Activated CD8-positive, alpha-beta memory T cell treated with anti-CD3 and anti-CD28 coated beads for 4 hours (primary cell): ENCODE data around the gene RAB44.

Experiments
- DNase-seq, 2 donors: peaks; one replicate each; pipeline ENCODE4 v3.0.0-alpha.2; 2020; ENCODE audit warnings: low read depth in 2 of 2

Gene RAB44

DNA sequence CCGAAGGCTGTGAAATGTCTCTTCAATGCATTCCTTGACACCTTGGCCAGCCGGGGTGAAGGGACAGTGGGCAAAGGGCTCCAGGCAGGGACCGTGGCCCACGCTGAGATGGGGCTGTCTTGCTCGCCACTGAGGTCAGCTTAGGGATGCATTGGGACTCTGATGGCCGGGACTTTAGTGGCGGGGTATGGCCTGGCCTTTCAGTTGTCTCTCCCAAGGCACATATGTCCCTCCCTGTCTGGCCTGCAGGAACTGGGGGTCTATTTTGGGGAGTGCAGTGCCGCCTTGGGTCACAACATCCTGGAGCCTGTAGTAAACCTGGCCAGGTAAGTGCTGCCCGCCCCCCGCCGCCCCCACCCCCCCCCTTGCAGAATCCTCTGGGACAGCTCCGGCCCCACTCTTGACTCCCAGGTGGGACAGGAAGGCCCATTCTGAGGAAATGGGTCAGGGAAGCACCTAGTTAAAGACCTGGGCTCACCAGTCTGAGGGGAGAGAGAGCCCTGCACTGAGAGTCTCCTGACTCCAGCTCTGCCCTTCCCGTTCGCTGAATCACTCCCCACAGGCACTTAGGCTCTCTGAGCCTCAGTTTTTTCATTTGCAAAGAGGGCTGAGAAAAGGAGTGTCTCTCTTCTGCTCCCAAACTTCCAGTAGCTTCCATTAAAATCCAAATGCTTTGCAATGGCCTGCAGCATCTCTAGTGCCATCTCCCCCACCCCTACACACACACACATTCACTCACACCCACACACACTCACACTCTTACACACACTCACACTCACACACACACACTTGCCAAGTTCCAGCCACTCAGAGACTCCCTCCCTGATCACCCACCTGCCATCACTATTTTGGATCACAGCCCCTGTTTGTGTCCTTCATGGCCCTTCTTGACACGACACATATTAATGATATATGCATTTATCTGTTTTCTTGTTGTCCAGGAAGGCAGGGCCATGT, 33.1 kb downstream of the RAB44 start:
- no peak for DNase-seq

DNA sequence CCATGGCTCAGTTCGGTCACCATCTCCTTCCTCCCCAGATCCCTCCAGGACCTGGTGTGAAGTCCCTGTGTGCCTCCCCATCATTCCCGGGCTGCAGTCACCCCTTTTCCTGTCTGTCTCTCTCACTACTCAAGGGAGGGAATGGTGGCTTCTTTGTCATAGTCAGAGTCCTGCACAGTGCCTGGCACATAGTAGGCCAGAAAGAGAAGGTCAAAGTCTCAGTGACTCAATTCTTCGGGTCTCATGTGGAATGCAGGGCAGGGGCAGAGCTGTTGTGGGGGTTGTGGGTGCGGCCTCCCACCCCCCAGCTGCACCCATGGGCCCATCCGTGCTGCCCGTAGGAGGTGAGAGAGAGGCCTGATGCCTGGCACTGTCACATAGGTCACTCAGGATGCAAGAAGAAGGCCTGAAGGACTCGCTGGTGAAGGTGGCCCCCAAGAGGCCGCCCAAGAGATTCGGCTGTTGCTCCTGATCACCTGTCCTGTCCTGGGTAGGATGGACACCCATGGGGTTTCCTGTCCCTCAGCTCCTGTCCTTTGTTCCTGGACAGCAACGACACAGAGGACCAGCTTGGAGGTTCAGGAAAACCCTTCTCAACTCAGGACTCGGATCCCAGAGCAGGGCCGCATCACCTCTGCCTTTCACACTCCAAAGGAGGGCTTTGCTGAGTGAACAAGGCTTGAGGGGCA, 34.1 kb downstream of the RAB44 start:
- no peak for DNase-seq

DNA sequence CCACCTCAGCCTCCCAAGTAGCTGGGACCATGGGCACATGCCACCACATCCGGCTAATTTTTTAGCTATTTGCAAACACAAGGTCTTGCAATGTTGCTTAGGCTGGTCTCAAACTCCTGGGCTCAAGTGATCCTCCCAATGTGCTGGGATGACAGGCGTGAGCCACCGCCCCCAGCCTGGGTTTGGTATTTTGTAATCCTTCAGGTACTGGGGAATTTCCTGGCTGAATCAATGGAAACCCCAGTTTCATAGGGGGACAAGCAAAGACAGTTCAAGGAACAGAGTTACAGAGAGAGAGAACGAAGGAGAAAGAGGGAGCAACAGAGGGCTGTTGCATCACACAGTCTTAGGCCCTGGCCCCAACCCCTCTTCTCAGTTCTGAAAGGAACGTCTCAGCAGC, 35.7 kb downstream of the RAB44 start:
- no peak for DNase-seq

DNA sequence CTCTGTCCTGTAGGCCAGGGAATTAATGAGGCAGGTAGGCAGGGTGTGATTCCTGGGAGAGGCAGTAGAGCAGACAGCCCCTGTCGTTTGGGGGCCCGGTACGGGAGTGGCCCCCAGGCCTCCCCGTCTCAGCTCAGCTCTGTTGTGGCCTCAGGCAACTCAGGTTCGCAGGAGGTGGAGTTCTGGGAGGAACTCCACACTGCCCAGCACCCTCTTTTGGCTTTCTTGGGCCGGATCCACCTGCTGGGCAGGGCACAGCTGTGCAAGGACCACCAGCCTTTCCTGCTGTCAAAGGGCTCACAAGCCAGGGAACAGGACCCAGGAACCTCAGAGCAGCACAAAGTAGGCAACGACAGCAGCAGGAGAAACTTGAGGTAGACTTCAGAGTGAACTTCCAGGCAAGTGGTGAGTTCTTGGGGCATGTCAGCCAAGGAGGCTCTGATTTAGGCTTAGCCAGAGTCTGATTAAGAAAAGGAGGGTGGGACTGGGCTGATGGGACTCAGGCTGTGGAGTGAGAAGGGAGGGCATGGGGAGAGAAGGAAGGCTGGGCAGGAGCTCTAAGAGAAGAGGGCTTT, 36.9 kb downstream of the RAB44 start:
- no peak for DNase-seq

DNA sequence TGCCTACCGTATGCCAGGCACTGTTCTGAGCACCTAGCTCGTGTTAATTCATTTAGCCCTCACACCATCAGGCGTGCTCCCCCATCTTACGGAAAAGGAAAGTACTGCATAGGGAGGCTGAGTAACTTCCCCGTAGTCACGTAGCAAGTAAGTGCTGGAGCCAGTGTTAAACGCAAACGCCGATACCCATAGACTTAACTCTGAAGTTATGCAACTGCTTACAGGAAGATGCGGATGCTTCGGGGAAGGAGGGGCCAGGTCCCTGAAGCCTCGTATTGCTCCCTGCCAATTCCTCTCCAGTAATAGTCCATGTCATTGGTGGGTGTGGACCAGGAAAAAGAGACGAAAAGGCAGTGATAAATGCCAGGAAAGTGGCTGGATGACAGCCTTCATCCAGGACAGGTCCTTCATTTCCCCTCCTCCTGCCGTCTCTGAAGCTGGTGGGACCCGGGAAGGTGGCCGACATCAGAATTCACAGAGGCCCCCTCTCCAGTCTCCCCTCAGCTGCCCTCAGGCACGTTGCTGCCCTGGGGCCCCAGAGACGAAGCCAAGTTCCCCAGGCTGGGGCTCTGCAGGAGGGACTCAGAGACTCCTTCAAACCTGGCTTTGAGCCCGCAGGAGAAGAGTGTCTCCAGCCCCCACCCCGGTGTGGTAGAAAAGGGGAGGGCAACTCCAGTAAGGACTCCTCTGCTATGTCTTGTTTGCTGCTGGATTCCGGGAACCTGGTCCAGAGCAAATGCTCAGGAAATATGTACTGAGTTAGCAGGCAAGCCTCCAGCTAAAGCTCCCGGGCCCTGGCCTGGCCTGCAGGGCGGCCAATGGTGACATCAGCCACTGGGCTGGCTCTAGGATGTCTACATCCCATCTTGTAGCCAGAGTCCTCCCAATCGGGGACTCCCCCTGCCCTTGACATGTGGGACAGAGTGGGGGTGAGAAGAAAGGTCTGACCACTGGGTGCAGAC, 37.8 kb downstream of the RAB44 start:
- DNase-seq: no peak

DNA sequence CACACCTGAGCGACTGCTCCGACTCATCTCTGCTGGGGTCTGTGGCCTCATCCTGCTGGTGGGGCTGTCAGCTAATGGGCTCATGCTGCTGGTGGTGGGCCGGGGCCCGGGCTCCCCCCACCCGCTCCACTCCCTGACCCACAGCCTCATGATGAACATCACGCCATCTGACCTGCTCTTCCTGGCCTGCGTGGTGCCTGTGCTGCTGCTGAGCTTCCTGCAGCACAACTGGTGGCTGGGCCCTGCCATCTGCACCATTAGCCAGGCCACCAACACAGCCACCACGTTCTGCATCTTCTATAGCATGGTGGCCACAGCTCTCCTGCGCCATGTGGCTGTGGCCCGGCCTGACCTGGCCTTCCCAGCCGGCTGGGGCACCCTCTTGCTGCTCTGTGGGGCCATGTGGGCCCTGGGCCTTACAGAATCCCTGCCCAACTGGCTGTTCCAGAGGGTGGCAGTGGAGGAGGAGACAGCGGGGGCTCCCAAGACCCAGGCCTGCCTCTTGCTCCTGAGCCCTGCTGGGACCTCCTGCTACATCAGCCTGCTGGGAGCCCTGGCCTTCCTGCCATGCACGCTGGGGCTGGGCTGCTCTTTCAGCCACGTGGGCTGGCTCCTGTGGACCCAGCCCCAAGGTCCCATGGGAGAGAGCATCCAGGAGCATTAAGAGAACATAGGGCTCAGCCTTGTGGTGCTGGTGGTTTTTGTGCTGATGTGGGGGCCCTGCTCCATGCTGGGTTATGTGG, 39.6 kb downstream of the RAB44 start:
- DNase-seq: no peak

DNA sequence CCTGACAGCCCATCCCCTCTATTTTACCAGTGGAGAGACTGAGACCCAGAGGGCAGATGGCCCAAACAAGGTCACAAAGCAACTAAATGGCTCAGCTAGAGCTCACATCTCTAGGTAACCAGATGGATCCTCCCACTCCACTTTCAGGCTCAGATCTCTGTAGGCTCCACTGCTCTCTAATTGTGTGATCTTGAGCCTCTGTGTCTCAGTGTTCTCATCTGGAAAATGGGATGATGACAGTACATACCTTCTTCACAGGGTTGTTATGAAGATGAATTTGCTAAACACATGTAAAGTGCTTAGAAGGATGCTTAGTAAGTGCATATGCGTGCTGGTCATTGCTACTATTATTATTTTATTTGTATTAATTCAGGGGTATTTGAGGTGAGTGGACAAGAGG, 40.5 kb downstream of the RAB44 start:
- DNase-seq: no peak

DNA sequence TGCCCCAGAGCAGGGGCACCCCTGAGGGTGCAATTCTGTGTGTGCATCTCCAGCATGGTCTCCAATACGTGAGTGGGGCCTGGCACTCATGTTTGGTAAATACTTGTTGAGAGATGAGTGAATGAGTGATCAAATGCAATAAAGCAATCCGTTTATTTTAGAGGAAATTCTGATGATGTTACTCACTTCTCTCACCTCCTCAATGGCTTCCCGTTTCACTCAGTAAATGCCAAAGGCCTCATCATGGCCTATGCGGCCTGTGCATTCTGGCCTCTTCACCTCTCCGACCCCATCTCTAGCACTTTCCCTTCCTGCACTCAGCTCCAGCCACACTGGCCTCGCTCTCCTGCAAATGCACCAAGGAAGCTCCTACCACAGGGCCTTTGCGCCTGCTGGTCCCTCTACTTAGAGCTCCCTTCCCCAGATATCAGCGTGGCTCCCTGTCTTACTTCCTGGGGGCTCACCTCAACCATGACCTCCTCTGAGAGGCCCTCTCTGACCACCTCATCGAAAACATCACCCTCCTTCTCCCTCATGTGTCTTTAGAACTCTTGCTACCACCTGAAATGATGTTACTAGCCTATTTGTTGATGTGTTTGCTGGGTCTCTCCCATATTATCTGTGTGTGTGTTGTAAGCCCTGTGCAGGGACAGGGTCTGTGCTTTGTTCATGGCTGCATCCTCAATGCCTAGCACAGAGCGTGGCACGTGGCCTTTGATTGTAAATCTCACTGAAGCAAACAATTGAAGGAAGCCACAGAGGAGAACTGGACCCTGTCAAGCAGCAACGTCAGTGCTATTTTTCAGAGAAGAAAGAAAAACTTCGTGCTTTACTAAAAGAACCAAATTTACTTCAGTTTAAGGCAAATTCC, 42.6 kb downstream of the RAB44 start:
- DNase-seq: no peak

DNA sequence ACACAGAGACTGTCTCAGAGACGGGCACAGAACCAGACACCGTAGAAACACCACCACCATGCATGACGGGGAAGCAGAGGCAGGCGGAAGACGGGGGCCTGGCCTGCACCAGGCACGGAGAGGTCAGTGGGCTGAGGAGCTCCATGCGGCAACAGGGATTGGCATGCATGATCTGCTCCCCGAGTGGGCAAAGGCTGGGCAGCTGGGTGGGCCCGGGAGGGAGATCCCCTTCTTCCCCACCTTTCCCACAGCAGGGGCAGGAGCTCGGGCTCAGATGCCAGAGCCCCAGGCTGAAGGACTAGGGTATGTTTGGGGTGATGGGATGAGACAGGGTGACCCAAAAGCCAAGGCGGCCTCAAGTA, 43.2 kb downstream of the RAB44 start:
- no peak for DNase-seq

DNA sequence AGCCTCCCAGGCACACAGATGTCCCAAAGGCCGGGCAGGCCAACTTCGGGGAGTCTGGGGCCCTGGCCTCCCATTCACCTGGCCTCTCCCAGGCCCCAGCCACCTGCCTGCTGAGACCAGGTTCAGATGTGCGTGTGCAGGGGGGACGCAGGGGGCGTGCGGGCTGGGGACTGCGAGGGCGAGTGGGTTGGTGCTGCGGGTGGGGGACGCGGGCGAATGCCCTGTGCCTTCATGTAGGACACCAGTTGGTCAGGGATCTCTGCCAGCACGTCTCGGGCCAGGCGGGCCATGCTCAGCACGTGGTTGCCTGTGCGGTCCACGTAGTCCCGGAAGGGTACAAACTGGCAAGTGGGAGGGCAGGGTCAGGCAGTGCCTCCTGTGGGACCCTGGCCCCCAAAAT, 44.5 kb downstream of the RAB44 start:
- no peak for DNase-seq

DNA sequence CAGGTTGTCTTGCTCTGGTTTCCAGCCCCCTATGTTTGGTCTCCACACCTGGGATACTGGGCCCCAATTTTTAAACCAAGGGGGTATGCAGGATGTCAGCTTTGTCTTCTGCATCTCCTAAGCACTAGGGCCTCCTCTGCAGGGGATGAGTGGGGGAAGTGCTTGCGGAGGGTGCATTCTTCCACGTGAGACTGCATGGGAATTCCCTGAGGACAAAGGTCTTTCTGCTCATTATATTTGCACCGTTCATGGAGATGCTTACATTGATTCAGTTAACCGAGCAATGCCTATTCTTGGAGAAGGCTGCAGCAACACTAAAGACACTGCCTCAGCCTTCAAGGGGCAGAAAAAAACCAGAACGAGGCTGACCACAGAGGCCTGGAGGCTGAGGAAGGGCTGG, 45.4 kb downstream of the RAB44 start:
- no peak for DNase-seq

DNA sequence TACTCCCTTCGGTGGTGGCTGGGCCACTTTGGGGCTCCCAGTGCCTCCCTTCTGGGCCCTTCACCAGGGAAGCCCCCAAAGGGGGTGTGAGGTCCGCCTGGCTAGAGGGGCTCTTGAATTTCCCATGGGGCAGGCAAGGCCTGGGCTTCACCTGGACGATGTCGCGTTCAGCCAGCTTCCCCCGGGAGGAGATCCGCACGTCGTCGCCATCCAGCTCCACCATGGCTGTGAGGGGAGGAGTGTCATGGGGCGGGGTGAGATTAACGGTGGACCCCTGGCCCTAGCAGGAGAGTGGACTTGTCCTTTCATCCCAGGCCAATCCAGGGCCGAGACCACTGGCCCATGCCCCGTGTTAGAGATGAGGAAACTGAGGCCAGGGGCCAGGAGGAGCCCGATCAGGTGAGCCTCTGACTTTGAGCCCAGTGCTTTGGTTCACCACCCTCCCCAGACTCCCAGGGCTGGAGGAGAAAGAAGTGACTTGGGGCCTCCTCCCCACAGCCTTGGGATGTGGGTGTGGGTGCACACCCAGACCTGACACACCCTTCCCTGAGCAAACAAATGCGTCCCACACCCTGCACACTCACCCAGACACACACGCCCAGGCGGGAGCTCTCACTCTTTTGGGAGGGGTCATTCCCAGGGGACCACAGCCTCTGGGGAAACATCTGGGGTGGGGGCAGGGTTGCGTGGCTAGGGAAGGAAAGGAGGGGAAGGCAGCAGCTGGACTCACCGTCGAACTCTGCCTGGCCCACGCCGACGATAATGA, 46.1 kb downstream of the RAB44 start:
- no peak for DNase-seq

DNA sequence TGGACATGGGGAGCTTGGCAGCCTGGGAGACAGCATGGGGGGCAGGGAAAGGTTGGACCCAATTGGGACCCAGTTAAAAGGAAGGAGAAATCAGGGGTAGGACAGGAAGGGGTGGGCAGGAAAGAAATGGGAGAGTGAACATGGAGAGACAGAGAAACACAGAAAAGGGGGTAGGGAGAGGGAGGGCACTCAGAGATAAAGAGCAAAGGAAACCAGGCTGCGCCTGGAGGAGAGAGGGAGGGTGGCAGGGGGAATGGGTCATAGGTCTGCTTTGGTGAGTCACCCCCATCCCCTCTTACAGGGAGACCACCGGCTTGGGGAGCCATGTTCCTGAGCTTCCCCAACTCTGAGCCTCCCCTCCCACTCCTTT, 46.7 kb downstream of the RAB44 start:
- no peak for DNase-seq

DNA sequence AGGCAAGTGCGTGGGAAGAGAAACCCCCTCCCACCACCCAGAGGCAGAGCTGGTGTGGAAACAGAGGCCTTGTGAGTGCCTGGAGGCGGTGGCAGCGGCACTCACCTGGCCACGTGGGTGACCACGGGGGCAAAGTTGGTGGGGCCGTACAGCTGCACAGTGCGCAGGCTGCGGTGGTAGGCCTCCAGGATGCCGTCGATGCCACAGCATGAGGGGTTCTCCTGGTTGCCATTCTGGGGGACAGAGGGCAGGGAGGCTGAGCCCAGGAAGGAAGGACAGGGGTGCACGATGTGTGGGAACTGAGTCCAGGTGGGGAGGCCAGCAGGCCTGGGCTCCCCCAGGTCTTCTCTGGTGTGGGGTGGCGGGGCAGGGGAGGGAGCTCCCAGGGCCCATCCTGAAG, 47.7 kb downstream of the RAB44 start:
- no peak for DNase-seq

DNA sequence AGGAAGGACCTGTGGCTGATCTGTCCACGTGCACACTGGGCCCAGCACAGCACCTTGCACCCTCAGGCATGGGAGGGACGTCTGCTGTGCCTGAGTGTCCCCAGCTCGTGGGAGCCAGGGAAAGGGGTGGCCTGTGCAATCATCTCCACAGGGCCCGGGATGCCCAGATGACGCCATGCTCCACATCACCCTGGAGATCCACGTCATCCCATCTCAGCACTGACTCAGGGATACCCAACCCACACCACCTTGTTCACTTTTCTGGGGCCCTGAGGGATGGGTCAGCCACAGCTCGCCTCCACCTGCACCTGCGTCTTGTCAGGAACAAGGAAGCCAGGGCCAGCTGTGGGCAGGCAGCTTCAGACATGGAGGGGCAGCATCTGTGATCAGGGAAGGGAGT, 48.2 kb downstream of the RAB44 start:
- DNase-seq: no peak

DNA sequence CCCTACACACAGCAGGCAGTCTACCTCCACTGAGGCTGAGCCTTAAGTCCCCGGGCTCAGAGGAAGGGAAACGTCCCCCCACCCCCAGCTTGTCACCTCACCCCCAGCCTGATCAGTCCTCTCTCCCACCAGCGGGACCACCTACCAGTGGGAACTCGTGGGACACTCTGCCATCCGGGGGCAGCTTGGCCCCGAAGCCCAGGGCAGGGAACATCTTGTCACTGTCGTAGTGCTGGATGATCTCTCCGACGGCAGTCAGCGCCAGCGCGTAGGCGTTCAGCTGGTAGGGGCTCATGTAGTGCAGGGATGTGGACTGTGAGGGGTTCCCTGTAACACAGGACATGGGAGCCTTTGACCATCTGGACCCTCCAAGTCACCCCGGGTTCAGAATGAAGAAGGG, 48.6 kb downstream of the RAB44 start:
- DNase-seq: no peak

DNA sequence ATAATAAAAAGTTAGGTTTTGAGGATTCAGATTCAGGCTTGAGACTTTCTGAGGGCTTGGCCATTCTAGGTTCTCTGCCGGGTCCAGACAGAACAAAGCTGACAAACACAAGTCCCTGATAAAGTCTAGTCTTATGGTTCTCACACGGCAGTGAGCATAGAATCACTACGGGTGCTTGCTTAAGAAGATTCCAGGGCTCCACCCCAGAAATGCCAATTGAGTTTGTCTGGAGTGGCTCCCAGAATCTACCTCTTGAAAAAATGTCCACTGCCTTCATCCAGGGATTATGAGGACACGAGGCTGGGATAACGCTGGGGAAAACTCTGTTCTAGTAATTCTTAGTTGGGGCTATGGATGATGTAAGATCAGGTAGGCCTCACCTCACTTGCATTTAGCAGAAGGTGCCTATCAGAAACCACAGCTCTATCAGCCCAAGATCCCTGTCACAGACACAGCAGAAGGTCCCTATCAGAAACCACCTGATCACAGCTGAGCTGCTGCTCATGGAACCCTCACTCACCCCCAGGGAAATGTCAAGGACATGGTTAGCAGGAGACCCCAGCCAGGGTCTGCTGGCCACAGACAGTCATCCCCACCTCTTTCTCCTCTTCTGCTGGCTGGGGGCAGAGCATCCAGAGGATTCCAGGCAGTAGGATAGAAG, 52.3 kb downstream of the RAB44 start:
- no peak for DNase-seq

DNA sequence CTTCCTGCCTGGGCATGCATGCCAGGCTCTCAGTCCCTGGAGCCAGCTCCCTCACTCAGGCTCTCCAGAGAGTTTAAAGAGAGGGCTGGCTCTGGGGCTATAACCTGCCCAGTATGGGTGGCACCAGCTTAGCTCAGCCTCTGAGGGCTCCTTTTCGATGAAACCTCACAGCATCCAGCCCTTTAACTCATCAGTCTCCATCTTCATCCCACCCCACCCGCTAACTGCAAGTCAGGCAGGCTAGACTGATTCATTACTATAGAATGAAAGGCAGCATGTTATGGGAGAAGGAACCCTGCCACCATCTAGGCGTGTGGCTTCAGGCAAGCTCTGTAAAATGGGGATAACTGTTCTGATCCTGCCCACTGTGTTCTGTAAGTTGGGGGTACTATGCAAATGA, 53.5 kb downstream of the RAB44 start:
- no peak for DNase-seq

DNA sequence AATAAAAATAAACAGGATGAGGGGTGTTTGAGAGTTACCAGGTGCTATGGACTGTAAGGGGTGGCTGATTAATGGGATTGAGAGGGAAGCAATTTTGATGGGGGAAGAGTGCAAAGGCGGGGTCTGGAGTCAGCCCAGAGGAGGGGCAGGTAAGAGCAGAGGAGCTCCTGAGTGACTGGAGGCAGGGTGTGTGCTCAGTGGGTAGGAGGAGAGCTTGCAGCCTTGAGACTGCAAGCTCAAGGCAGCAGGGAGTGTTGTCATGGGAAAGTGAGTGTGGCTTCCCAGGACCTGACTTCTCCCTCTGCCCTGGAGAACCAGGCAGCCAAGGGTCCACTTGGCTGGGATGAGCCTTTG, 54.2 kb downstream of the RAB44 start:
- DNase-seq: no peak
